LNCaP clone FGC (cell line): Measurements from ENCODE around the gene TMEM8B.

ENCODE experiments used
- DNase-seq: peaks from one replicate; pipeline ENCODE4 v3.0.0-alpha.2; 2011; ENCODE audit warnings: low read depth
- H3K4me3 ChIP-seq: 2 replicates; pipeline ENCODE4 v1.5.1; 2011; ENCODE audit warnings: mild to moderate bottlenecking, low read depth, low read length, control low read depth
- CTCF ChIP-seq: IDR thresholded peaks from 2 replicates; pipeline ENCODE4 v1.5.1; 2012; ENCODE audit warnings: mild to moderate bottlenecking; ENCODE audit not compliant: control insufficient read depth, insufficient read depth; ENCODE audit errors: extremely low read depth

Gene TMEM8B

GRCh38 chr9:35839926-35840325, 10.9 kb downstream of the TMEM8B start:
- DNase-seq, result no peak
- H3K4me3 ChIP-seq, result no peak overlapping the region
- TF ChIP-seq CTCF, result no peak

- DNase-seq, result no peak
- H3K4me3 ChIP-seq, result no peak overlapping the region
- TF ChIP-seq CTCF, result no peak
Measured at GRCh38 chr9:35840881-35841644, 12.0 kb downstream of the TMEM8B start.

GRCh38 chr9:35841645-35841900, 12.5 kb downstream of the TMEM8B start:
- no peak overlapping the region for H3K4me3 ChIP-seq
- no peak for DNase-seq
- TF ChIP-seq CTCF, result no peak

GRCh38 chr9:35842020-35842745, 13.2 kb downstream of the TMEM8B start:
- no peak overlapping the region for H3K4me3 ChIP-seq
- no peak for TF ChIP-seq CTCF
- DNase-seq, result no peak

GRCh38 chr9:35842795-35843194, 13.8 kb downstream of the TMEM8B start:
- H3K4me3 ChIP-seq, result no peak overlapping the region
- DNase-seq, result no peak
- no peak for TF ChIP-seq CTCF

- DNase-seq, result peak; percentile 80
- no peak overlapping the region for H3K4me3 ChIP-seq
- TF ChIP-seq CTCF, result no peak
Measured at GRCh38 chr9:35844628-35845270, 15.7 kb downstream of the TMEM8B start.
